Heart right ventricle (tissue), 16 donors: ENCODE measurements around the gene AMOTL2. TPM values are rescaled to one million over a fixed set of nuclear protein-coding genes. Genes with fewer than 3 reads are reported as not detected.

Source experiments
- ATAC-seq, 8 donors: fragments of 200-7000 bp; cut with Tn5 transposase; one replicate each; pipeline ENCODE4 v1.9.1; 2020; ENCODE audit warnings: mild to moderate bottlenecking in 8 of 8, moderate library complexity in 8 of 8, moderate number of reproducible peaks in 1 of 8
- DNase-seq, 2 donors: peaks; one replicate each; pipeline ENCODE4 v3.0.0-alpha.2; 2020
- H3K27ac ChIP-seq, 10 donors: fragments of 200-600 bp; sonication (generic) in 2 of 10; one replicate each; pipeline versions ENCODE4 v1.5.0 to v1.8.0; 2020 to 2022; ENCODE audit warnings: mild to moderate bottlenecking in 3 of 10
- H3K27me3 ChIP-seq, 7 donors: fragments of 200-600 bp; one replicate each; pipeline ENCODE4 v1.8.0; 2021 to 2022; ENCODE audit warnings: mild to moderate bottlenecking in 2 of 7
- H3K36me3 ChIP-seq, 9 donors: fragments of 200-600 bp; sonication (generic) in 1 of 9; one replicate each; pipeline versions ENCODE4 v1.5.0 to v1.8.0; 2020 to 2022; ENCODE audit warnings: mild to moderate bottlenecking in 2 of 9
- H3K4me1 ChIP-seq, 9 donors: fragments of 200-600 bp; sonication (generic) in 1 of 9; one replicate each; pipeline versions ENCODE4 v1.5.0 to v1.8.0; 2020 to 2022; ENCODE audit warnings: mild to moderate bottlenecking in 4 of 9
- H3K4me3 ChIP-seq, 10 donors: fragments of 200-600 bp; sonication (generic) in 2 of 10; one replicate each; pipeline versions ENCODE4 v1.5.0 to v1.8.0; 2020 to 2022; ENCODE audit warnings: mild to moderate bottlenecking in 7 of 10, moderate library complexity in 2 of 10
- H3K9me3 ChIP-seq, 11 donors: fragments of 200-600 bp in 10 of 11; sonication (generic) in 2 of 11; one replicate each; pipeline versions ENCODE4 v1.5.0 to v1.8.0; 2013 to 2022; ENCODE audit warnings: mild to moderate bottlenecking in 2 of 11, control low read depth in 1 of 11, moderate library complexity in 1 of 11
- WGBS, 2 donors: extraction: QIAGEN DNeasy Blood & Tissue Kit; methylation state at CpG; one replicate each; pipeline ENCODE4 v1.1.7; 2013; ENCODE audit warnings: inconsistent platforms in 1 of 2; 5-methylcytosine and 5-hydroxymethylcytosine counted together
- intact Hi-C, 10 donors: fragments of 100-400 bp; cut with DNase I; formaldehyde crosslinking; loops; one replicate each; pipeline versions ENCODE4 v1.11.1 to v1.14.2; 2022
- polyA plus RNA-seq, 2 donors: library from polyadenylated mRNA; stranded (reverse); fragments of 200-250 nt; gene quantifications; one replicate each; pipeline ENCODE4 v1.2.3, GENCODE V29; 2013
- total RNA-seq, 10 donors: library from RNA; stranded (reverse); fragmentation: NEBNext Ultra II Directional in 3 of 10; extraction: Animal tissue kit (Norgen Biotek cat#: 25700) in 3 of 10; gene quantifications; one replicate each; pipeline versions ENCODE4 v1.2.1 to v1.2.4, GENCODE V29; 2021 to 2023
- TF ChIP-seq, protein P1 (sequence below), 9 donors: fragments of 200-600 bp; sonication (generic) in 2 of 9; IDR thresholded peaks; one replicate each; pipeline versions ENCODE4 v1.5.0 to v1.8.0; 2021 to 2022; ENCODE audit warnings: antibody characterized with exemption in 9 of 9, mild to moderate bottlenecking in 5 of 9, moderate library complexity in 1 of 9
- donor health status: Arrhythmogenic right ventricular cardiomyopathy.
- donor health status: ischemic (EF 13 %, LVEDD 7.1; RV severe dilation, severe dysfunction).
- donor health status: healthy with polysubstance abuse.
- donor health status: DM: no; HTN: yes; CAD: no.
- donor health status: DM: no; HTN: no; CAD: no.
- donor health status: ischemic (EF 25% LVEDD 6.9; RV normal size, moderate dysfunction).
- donor health status: ischemic (EF 25% LVEDD 5.7; RV mildly dilated, moderate dysfunction).
- donor health status: healthy.
- donor health status: DM: yes; HTN: yes; CAD: no.
- donor health status: Ischemic cardiomyopathy.
- donor health status: ischemic (EF 35%, LVEDD 5.7; RV mildly dilated, moderate dysfunction).
- donor health status: nonischemic (EF 11% LVEDD 7.7; RV severe dilation, severe dysfunction).
- donor health status: DM: yes; HTN: yes; CAD: no.
- donor health status: PGD.
- donor health status: ischemic (EF 29% LVEDD 5.4; RV normal size, mild dysfunction).
- donor health status: nonischemic (EF 23%, LVEDD 6.1; RV moderate dilation, normal function).

The AMOTL2 gene
- total and polyA plus RNA-seq, 12 donors: 18.7 to 96.6 (median 54.1) TPM

DNA sequence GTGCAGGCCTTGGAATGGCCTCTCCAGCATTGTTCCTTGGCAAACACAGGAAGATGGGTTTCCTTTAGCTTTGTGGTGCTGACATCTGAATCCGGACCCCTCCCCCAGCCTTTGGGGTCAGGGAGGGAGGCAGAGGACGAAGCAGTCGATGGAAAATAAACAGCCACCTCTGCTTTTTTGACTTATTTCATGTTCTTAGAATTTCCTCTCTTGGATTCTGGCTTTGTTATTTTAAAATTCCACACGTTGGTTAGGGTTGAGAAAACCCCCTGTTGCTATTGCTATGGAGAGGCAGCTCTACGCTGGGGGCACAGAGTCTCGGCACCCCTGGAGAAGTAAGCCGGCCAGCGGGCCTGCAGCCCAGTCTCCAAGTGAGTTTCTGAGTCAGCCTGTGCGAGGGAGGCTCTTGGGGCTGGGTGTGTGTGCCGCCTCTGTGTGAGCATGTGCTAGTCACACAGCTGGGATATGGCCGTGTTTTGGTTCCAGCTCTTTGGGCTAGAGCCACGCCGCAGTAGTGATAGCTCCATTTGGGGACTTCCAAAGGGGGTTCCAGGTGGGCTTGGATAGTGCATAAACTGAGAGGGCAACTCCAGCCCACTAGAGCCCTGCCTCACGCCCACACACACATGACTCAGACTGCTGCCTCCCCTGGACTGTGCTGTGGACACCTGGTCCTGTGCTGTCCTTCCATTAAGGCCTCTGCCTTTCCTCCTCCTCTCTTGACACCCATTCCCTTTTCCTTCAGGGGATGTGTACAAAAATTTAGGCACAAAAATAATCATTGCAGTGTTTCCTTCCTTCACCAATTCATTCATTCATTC is 58.8 kb downstream of the AMOTL2 start:
- Histone ChIP-seq H3K27me3 (peaks cover 0 to 28% (median 0%) of the 10 kb centered on the region in 7 donors), H3K4me1 (peaks cover 11 to 55% (median 47%) of the 10 kb centered on the region in 9 donors), H3K36me3 (no peaks in the 10 kb centered on the region), H3K9me3 (no peaks in the 10 kb centered on the region), H3K4me3 (no peak overlapping the region), H3K27ac (peak overlapping the region; percentile 85 to 97 (median 92))
- TF ChIP-seq, protein P1, sequence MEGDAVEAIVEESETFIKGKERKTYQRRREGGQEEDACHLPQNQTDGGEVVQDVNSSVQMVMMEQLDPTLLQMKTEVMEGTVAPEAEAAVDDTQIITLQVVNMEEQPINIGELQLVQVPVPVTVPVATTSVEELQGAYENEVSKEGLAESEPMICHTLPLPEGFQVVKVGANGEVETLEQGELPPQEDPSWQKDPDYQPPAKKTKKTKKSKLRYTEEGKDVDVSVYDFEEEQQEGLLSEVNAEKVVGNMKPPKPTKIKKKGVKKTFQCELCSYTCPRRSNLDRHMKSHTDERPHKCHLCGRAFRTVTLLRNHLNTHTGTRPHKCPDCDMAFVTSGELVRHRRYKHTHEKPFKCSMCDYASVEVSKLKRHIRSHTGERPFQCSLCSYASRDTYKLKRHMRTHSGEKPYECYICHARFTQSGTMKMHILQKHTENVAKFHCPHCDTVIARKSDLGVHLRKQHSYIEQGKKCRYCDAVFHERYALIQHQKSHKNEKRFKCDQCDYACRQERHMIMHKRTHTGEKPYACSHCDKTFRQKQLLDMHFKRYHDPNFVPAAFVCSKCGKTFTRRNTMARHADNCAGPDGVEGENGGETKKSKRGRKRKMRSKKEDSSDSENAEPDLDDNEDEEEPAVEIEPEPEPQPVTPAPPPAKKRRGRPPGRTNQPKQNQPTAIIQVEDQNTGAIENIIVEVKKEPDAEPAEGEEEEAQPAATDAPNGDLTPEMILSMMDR (IDR thresholded peaks at IDR 0.05): no peak
- intact Hi-C loops: loop anchor here in 2 of 10 donors (2.0 to 5.0 kb wide), 3 partner anchors 42 to 55 kb away; no protein-coding TSS in a partner anchor
- peak; percentile 75 for DNase-seq
- WGBS, 2 donors: 43 to 55% methylated on average over 14 of the region's 14 CpGs
- peak; percentile 59 to 78 (median 68) for ATAC-seq

DNA sequence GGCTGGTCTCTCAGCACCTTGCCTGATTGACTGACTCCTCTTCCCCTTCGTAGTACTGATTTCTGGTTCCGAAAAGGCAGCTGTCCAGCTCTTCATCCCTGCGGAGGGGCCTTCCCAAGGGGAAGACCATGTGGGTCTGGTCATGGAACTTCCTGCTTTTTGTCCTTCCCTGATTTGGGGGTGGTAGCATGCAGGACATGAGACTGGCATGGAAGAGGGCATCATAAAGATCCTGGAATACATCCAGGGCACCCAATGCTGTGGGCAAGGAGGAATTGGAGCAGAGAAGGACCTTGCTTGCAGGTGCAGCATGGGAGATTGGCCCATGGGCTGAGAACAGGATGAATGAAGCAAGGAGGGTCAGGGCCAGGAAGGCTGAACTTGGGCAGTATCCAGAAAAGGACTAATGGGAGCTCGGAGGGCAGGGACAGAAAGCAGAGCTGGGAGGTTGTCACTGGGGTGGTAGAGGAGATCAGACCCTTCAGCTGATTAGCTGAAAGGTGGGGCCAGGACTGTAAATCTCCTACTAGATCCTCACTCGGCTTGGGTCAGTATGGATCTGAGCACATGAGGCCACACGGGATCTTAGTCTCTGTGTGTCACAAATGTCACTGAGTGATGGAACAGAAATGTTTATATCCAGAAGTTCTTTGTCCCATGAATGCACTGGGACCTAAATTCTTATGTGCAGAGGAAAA is 59.5 kb downstream of the AMOTL2 start:
- H3K27me3 ChIP-seq: peaks cover 0 to 28% (median 0%) of the 10 kb centered on the region in 7 donors
- peak in 4 of 8 donors; percentile 0 to 22 (median 1) for ATAC-seq
- TF ChIP-seq, protein P1 (IDR thresholded peaks at IDR 0.05): no peak
- peak overlapping the region in 1 of 10 donors; percentile 62 for H3K4me3 ChIP-seq
- DNase-seq: peak in 1 of 2 donors; percentile 11
- H3K4me1 ChIP-seq: peaks cover 11 to 55% (median 48%) of the 10 kb centered on the region in 9 donors
- no peaks in the 10 kb centered on the region for H3K36me3 ChIP-seq
- peak overlapping the region; percentile 85 to 97 (median 92) for H3K27ac ChIP-seq
- WGBS, 2 donors: 46 to 48% methylated on average over 6 of the region's 6 CpGs
- intact Hi-C loops: loop anchor here in 6 of 10 donors (1.0 to 5.0 kb wide), 5 partner anchors 43 to 63 kb away; no protein-coding TSS in a partner anchor
- no peaks in the 10 kb centered on the region for H3K9me3 ChIP-seq

DNA sequence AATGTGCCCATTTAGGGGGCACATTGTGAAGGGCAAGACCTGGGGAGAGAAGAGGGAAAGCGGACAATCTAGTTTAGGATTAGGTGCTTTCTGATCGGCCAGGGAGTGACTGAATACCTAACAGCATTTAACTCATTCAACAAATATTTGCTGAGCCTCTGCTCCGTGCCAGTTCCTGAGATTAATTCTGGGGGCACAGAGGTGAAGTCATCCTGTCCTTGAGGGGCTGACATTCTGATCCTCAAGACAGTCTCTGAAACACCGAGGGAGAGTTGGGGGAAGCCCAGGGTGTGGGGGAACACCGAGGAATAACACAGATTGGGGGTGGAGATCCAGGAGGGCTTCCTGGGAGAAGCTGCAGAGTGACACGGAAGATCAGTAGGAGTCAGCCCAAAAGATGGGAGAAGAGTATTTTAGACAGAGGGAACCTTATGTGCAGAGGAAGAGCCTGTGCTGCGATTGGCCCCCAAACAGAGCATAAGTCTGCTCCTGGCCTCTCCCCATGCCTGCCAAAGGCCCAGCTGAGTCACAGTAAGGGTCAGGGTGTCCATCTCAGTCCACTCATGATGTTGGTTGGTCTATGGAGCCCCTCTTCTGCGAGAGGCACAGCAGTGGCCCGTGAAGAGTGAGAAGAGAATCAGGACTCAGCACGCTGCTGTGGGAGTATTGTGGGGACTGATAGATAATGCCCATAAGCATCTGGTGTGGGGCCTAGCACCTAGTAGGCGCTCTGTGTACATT is 60.2 kb downstream of the AMOTL2 start:
- ATAC-seq (peak in 2 of 8 donors; percentile 2 to 5), DNase-seq (no peak)
- Histone ChIP-seq H3K4me3 (peak overlapping the region; percentile 44 to 62 (median 54)), H3K4me1 (peaks cover 11 to 57% (median 48%) of the 10 kb centered on the region in 9 donors), H3K27ac (peak overlapping the region; percentile 85 to 97 (median 92)), H3K27me3 (peaks cover 0 to 28% (median 0%) of the 10 kb centered on the region in 7 donors), H3K9me3 (no peaks in the 10 kb centered on the region), H3K36me3 (no peaks in the 10 kb centered on the region)
- intact Hi-C loops: loop anchor here in 7 of 10 donors (1.0 to 5.0 kb wide), 6 partner anchors 43 to 64 kb away; partner anchors contain the start of gene AMOTL2 (in 2 of the 7)
- 64 to 70% methylated on average over 11 of the region's 11 CpGs for WGBS, 2 donors
- TF ChIP-seq, protein P1 (IDR thresholded peaks at IDR 0.05): no peak
